Ovary (tissue), 3 donors: ENCODE results near the gene GOLT1A.

Experiments used
- CTCF ChIP-seq, 3 donors: fragments of 450-650 bp in 2 of 3; fragments of 200-600 bp in 1 of 3; IDR thresholded peaks; one replicate each; pipeline versions ENCODE4 v1.5.1 to v1.8.0; 2016 to 2022; ENCODE audit warnings: antibody characterized with exemption in 3 of 3, mild to moderate bottlenecking in 1 of 3
- EP300 ChIP-seq: sonication (generic); formaldehyde crosslinking; IDR thresholded peaks from one replicate; pipeline ENCODE4 v1.6.1; 2017; ENCODE audit warnings: antibody characterized with exemption
- POLR2A ChIP-seq: fragments of 450-650 bp; IDR thresholded peaks from one replicate; pipeline ENCODE4 v1.6.1; 2017; ENCODE audit warnings: antibody characterized with exemption, mild to moderate bottlenecking, moderate library complexity
- donor health status: DM: no; HTN: no; CAD: no.

GRCh38 chr1:204174958-204175357 lies 38.8 kb downstream of the GOLT1A start:
- TF ChIP-seq CTCF (IDR thresholded peaks at IDR 0.05) (no peak), POLR2A (no peak), EP300 (no peak)
